Loucy (cell line): ENCODE results near the gene PNPLA2.

ENCODE experiments used
- H2AFZ ChIP-seq: fragments of 200-600 bp; sonication (generic); 2 replicates; pipeline ENCODE4 v1.6.0; 2016; ENCODE audit warnings: antibody characterized with exemption, mild to moderate bottlenecking, low read length, moderate library complexity
- H3F3A ChIP-seq: fragments of 200-600 bp; 2 replicates; pipeline ENCODE4 v1.6.0; 2016; ENCODE audit warnings: antibody characterized with exemption, low read depth, mild to moderate bottlenecking
- H3K27me3 ChIP-seq: fragments of 200-600 bp; sonication (generic); 2 replicates; pipeline ENCODE4 v1.6.1; 2014; ENCODE audit warnings: low read length, mild to moderate bottlenecking; ENCODE audit not compliant: insufficient read depth, poor library complexity, severe bottlenecking
- H3K36me3 ChIP-seq: fragments of 200-600 bp; sonication (generic); 2 replicates; pipeline ENCODE4 v1.6.1; 2016; ENCODE audit warnings: low read length; ENCODE audit not compliant: insufficient read depth
- H3K4me1 ChIP-seq: fragments of 200-600 bp; sonication (generic); 2 replicates; pipeline ENCODE4 v1.5.1; 2014; ENCODE audit warnings: low read length, mild to moderate bottlenecking; ENCODE audit not compliant: insufficient read depth, poor library complexity, severe bottlenecking
- H3K4me2 ChIP-seq: fragments of 200-600 bp; sonication (generic); 2 replicates; pipeline ENCODE4 v1.6.0; 2014; ENCODE audit warnings: antibody characterized with exemption, low read length, low read depth, mild to moderate bottlenecking; ENCODE audit not compliant: poor library complexity, severe bottlenecking
- H3K4me3 ChIP-seq: fragments of 200-600 bp; sonication (generic); 2 replicates; pipeline ENCODE4 v1.5.1; 2014; ENCODE audit warnings: low read length, mild to moderate bottlenecking, mixed read lengths; ENCODE audit not compliant: poor library complexity, severe bottlenecking
- H3K79me2 ChIP-seq: fragments of 200-600 bp; sonication (generic); 2 replicates; pipeline ENCODE4 v1.6.1; 2014; ENCODE audit warnings: low read length; ENCODE audit not compliant: insufficient read depth
- H3K9ac ChIP-seq: fragments of 200-600 bp; sonication (generic); 2 replicates; pipeline ENCODE4 v1.6.0; 2014; ENCODE audit warnings: mild to moderate bottlenecking, low read depth, low read length, moderate library complexity; ENCODE audit not compliant: poor library complexity, severe bottlenecking
- H3K9me2 ChIP-seq: fragments of 200-600 bp; sonication (generic); replicated peaks from 2 replicates; pipeline ENCODE4 v1.6.1; 2016; ENCODE audit warnings: low read depth, low read length, mixed read lengths
- H3K9me3 ChIP-seq: fragments of 200-600 bp; sonication (generic); 2 replicates; pipeline ENCODE4 v1.6.1; 2014; ENCODE audit warnings: mild to moderate bottlenecking, antibody characterized with exemption, low read length, low read depth; ENCODE audit not compliant: insufficient read depth
- H4K20me1 ChIP-seq: fragments of 200-600 bp; sonication (generic); 2 replicates; pipeline ENCODE4 v1.6.0; 2014; ENCODE audit warnings: antibody characterized with exemption, low read length, mild to moderate bottlenecking; ENCODE audit not compliant: insufficient read depth, poor library complexity, severe bottlenecking
- CTCF ChIP-seq: fragments of 200-600 bp; sonication (generic); conservative IDR thresholded peaks from 2 replicates; pipeline ENCODE4 v1.5.1; 2014; ENCODE audit warnings: mild to moderate bottlenecking, antibody characterized with exemption, low read length
- EZH2phosphoT487 ChIP-seq: fragments of 200-600 bp; IDR thresholded peaks from 2 replicates; pipeline ENCODE4 v1.6.1; 2018; ENCODE audit warnings: antibody characterized with exemption, mild to moderate bottlenecking, moderate library complexity, borderline replicate concordance

PNPLA2 gene

GRCh38 chr11:830295-831117 is 11.8 kb downstream of the PNPLA2 start:
- Histone ChIP-seq H3F3A (no peaks in the 10 kb centered on the region), H3K79me2 (peaks cover 11% of the 10 kb centered on the region; the same call in 1 of the 2 replicates), H4K20me1 (peaks cover 3% of the 10 kb centered on the region), H3K36me3 (no peaks in the 10 kb centered on the region), H3K4me1 (peaks cover 37% of the 10 kb centered on the region), H3K9ac (no peak overlapping the region), H3K27me3 (no peaks in the 10 kb centered on the region), H3K4me3 (no peak overlapping the region), H2AFZ (no peak overlapping the region), H3K9me2 (no peaks in the 10 kb centered on the region), H3K4me2 (no peak overlapping the region), H3K9me3 (no peaks in the 10 kb centered on the region)
- TF ChIP-seq CTCF (no peak), EZH2phosphoT487 (no peak)

- H3K9me2 ChIP-seq, result no peaks in the 10 kb centered on the region
- no peak overlapping the region for H3K9ac ChIP-seq
- H3K27me3 ChIP-seq, result no peaks in the 10 kb centered on the region
- H3K4me1 ChIP-seq, result peaks cover 29% of the 10 kb centered on the region
- no peaks in the 10 kb centered on the region for H3K9me3 ChIP-seq
- H3F3A ChIP-seq, result no peaks in the 10 kb centered on the region
- peaks cover 5% of the 10 kb centered on the region for H4K20me1 ChIP-seq
- peaks cover 11% of the 10 kb centered on the region; the same call in 1 of the 2 replicates for H3K79me2 ChIP-seq
- no peak overlapping the region for H3K4me2 ChIP-seq
- H2AFZ ChIP-seq, result no peak overlapping the region
- TF ChIP-seq CTCF (no peak), EZH2phosphoT487 (no peak)
- H3K4me3 ChIP-seq, result no peak overlapping the region
- H3K36me3 ChIP-seq, result no peaks in the 10 kb centered on the region
These were observed 12.6 kb downstream of the PNPLA2 start for GRCh38 chr11:831118-831864.

GRCh38 chr11:831961-832528 is 13.3 kb downstream of the PNPLA2 start:
- Histone ChIP-seq H2AFZ (no peak overlapping the region), H3K4me2 (peak overlapping the region; percentile 76), H3K4me3 (peak overlapping the region; percentile 77)

More at GRCh38 chr11:831961-832528, 13.3 kb downstream of the PNPLA2 start:
- Histone ChIP-seq H3K9me2 (no peaks in the 10 kb centered on the region), H3K9me3 (no peaks in the 10 kb centered on the region), H3K27me3 (no peaks in the 10 kb centered on the region), H3K9ac (peak overlapping the region; percentile 77), H3K36me3 (no peaks in the 10 kb centered on the region), H3F3A (no peaks in the 10 kb centered on the region), H3K79me2 (peaks cover 11% of the 10 kb centered on the region; the same call in 1 of the 2 replicates), H4K20me1 (peaks cover 5% of the 10 kb centered on the region), H3K4me1 (peaks cover 26% of the 10 kb centered on the region)
- TF ChIP-seq EZH2phosphoT487, result no peak
- no peak for TF ChIP-seq CTCF
